Natural killer cell (primary cell): ENCODE results near the gene MNX1. TPM values are rescaled to one million over a fixed set of nuclear protein-coding genes. Genes with fewer than 3 reads are reported as not detected.

Source experiments
- ATAC-seq, 3 donors: fragments of 150-1000 bp in 2 of 3; fragments of 200-7000 bp in 1 of 3; cut with Tn5 transposase; 1 replicate in 1 of 3; 2 replicates in 2 of 3; pipeline ENCODE4 v1.10.0; 2021; ENCODE audit warnings: mild to moderate bottlenecking in 2 of 3, moderate library complexity in 2 of 3
- DNase-seq, 2 donors: peaks; one replicate each; pipeline versions ENCODE4 v3.0.0 to v3.0.0-alpha.2; 2013 to 2021; ENCODE audit warnings: mixed read lengths in 1 of 2
- H3K27ac ChIP-seq: one replicate; pipeline ENCODE4 v1.5.1; 2013; ENCODE audit warnings: mild to moderate bottlenecking, low read length
- H3K27me3 ChIP-seq: one replicate; pipeline ENCODE4 v1.6.1; 2013; ENCODE audit warnings: low read length; ENCODE audit not compliant: control insufficient read depth, insufficient read depth
- H3K36me3 ChIP-seq: one replicate; pipeline ENCODE4 v1.6.1; 2013; ENCODE audit warnings: low read length; ENCODE audit not compliant: control insufficient read depth, insufficient read depth
- H3K4me1 ChIP-seq: one replicate; pipeline ENCODE4 v1.6.1; 2013; ENCODE audit warnings: low read length; ENCODE audit not compliant: control insufficient read depth, insufficient read depth
- H3K4me3 ChIP-seq: one replicate; pipeline ENCODE4 v1.5.1; 2013; ENCODE audit warnings: low read length
- H3K9me3 ChIP-seq: one replicate; pipeline ENCODE4 v1.6.1; 2013; ENCODE audit warnings: low read length; ENCODE audit not compliant: control insufficient read depth, insufficient read depth
- H3K27ac Mint-ChIP-seq, 2 donors: one replicate each; pipeline ENCODE4 v1.8.0; 2022; ENCODE audit warnings: mild to moderate bottlenecking in 2 of 2, mixed read lengths in 2 of 2, moderate library complexity in 1 of 2
- H3K27me3 Mint-ChIP-seq, 2 donors: one replicate each; pipeline ENCODE4 v1.8.0; 2022; ENCODE audit warnings: low read depth in 2 of 2, mixed read lengths in 2 of 2
- H3K36me3 Mint-ChIP-seq: one replicate; pipeline ENCODE4 v1.8.0; 2022; ENCODE audit warnings: mixed read lengths
- H3K4me1 Mint-ChIP-seq, 2 donors: one replicate each; pipeline ENCODE4 v1.8.0; 2022; ENCODE audit warnings: mixed read lengths in 2 of 2
- H3K4me3 Mint-ChIP-seq: one replicate; pipeline ENCODE4 v1.8.0; 2022; ENCODE audit warnings: mild to moderate bottlenecking, moderate library complexity, mixed read lengths
- H3K9me3 Mint-ChIP-seq, 2 donors: one replicate each; pipeline ENCODE4 v1.8.0; 2022; ENCODE audit warnings: mixed read lengths in 2 of 2
- WGBS: methylation state at CpG from one replicate; pipeline ENCODE4 v1.1.7; 2013; ENCODE audit warnings: missing lambda C conversion rate; ENCODE audit not compliant: insufficient coverage; 5-methylcytosine and 5-hydroxymethylcytosine counted together
- intact Hi-C: fragments of 100-400 bp; cut with micrococcal nuclease; formaldehyde crosslinking; loops from one replicate; pipeline ENCODE4 v1.14.2; 2022
- total RNA-seq, 4 donors: library from RNA; stranded (reverse); fragments of 120-200 nt in 1 of 4; gene quantifications; one replicate each; pipeline versions ENCODE4 v1.2.3 to v1.2.4, GENCODE V29; 2013 to 2022
- TF ChIP-seq, protein P1 (sequence below): fragments of 200-600 bp; IDR thresholded peaks from one replicate; pipeline ENCODE4 v1.8.0; 2022; ENCODE audit warnings: antibody characterized with exemption

MNX1 gene
- total RNA-seq, 3 donors from 2014 or later (not counting 1 experiment from before 2014, with no cell fraction given), result not detected

DNA sequence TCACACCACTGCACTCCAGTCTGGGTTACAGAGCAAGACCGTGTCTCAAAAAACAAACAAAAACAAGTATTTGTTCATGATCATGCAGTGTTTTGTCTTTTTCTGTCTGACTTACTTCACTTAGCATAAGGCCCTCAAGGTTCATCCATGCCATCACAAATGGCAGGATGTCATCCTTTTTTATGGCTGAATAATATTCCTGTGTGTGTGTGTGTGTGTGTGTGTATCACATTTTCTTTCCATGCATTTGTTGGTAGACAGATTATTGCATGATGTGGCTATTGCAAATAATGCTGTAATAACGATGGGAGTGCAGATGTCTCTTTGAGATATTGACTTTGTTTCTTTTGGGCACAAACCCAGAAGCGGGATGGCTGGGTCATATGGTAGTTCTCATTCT, 14.3 kb upstream of the MNX1 start:
- Mint-ChIP-seq H3K4me3 (no peak overlapping the region), H3K36me3 (no peaks in the 10 kb centered on the region), H3K27me3 (peaks cover 61 to 76% of the 10 kb centered on the region in 2 donors), H3K27ac (no peak overlapping the region), H3K9me3 (no peaks in the 10 kb centered on the region), H3K4me1 (peaks cover 0 to 5% of the 10 kb centered on the region in 2 donors)
- no peak overlapping the region for H3K4me3 ChIP-seq
- no peak for DNase-seq
- H3K27ac ChIP-seq, result no peak overlapping the region
- 85% methylated on average over 3 of the region's 3 CpGs for WGBS
- H3K4me1 ChIP-seq, result peaks cover 2% of the 10 kb centered on the region
- H3K36me3 ChIP-seq, result no peaks in the 10 kb centered on the region
- intact Hi-C loops, result no loop called here
- H3K27me3 ChIP-seq, result peaks cover 29% of the 10 kb centered on the region
- H3K9me3 ChIP-seq, result no peaks in the 10 kb centered on the region
- TF ChIP-seq, protein P1, sequence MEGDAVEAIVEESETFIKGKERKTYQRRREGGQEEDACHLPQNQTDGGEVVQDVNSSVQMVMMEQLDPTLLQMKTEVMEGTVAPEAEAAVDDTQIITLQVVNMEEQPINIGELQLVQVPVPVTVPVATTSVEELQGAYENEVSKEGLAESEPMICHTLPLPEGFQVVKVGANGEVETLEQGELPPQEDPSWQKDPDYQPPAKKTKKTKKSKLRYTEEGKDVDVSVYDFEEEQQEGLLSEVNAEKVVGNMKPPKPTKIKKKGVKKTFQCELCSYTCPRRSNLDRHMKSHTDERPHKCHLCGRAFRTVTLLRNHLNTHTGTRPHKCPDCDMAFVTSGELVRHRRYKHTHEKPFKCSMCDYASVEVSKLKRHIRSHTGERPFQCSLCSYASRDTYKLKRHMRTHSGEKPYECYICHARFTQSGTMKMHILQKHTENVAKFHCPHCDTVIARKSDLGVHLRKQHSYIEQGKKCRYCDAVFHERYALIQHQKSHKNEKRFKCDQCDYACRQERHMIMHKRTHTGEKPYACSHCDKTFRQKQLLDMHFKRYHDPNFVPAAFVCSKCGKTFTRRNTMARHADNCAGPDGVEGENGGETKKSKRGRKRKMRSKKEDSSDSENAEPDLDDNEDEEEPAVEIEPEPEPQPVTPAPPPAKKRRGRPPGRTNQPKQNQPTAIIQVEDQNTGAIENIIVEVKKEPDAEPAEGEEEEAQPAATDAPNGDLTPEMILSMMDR, result no peak
- no peak for ATAC-seq

DNA sequence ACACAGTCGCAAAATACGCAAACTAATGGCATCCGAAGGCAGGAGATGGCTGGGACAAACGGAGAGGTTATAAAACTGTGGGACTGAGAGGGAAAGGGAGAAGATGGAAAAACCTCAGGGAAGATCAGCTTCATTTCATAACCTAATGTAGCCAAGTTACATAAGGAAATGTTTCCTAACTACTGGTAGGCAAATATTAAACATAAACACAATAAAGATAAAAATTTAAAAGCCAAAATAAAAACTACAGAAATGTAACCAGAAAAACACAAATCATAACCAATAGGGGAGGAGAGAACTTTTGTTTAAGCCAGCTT, 13.1 kb upstream of the MNX1 start:
- Mint-ChIP-seq H3K9me3 (no peaks in the 10 kb centered on the region), H3K4me1 (peaks cover 0 to 5% of the 10 kb centered on the region in 2 donors), H3K36me3 (no peaks in the 10 kb centered on the region), H3K4me3 (no peak overlapping the region), H3K27ac (no peak overlapping the region), H3K27me3 (peaks cover 65 to 72% of the 10 kb centered on the region in 2 donors)
- no peak for DNase-seq
- 17% methylated on average over 3 of the region's 4 CpGs for WGBS
- no peak overlapping the region for H3K27ac ChIP-seq
- no peaks in the 10 kb centered on the region for H3K9me3 ChIP-seq
- peaks cover 8% of the 10 kb centered on the region for H3K4me1 ChIP-seq
- H3K36me3 ChIP-seq, result no peaks in the 10 kb centered on the region
- H3K27me3 ChIP-seq, result peaks cover 39% of the 10 kb centered on the region
- intact Hi-C loops, result no loop called here
- TF ChIP-seq, protein P1, result no peak
- H3K4me3 ChIP-seq, result no peak overlapping the region
- ATAC-seq, result no peak

DNA sequence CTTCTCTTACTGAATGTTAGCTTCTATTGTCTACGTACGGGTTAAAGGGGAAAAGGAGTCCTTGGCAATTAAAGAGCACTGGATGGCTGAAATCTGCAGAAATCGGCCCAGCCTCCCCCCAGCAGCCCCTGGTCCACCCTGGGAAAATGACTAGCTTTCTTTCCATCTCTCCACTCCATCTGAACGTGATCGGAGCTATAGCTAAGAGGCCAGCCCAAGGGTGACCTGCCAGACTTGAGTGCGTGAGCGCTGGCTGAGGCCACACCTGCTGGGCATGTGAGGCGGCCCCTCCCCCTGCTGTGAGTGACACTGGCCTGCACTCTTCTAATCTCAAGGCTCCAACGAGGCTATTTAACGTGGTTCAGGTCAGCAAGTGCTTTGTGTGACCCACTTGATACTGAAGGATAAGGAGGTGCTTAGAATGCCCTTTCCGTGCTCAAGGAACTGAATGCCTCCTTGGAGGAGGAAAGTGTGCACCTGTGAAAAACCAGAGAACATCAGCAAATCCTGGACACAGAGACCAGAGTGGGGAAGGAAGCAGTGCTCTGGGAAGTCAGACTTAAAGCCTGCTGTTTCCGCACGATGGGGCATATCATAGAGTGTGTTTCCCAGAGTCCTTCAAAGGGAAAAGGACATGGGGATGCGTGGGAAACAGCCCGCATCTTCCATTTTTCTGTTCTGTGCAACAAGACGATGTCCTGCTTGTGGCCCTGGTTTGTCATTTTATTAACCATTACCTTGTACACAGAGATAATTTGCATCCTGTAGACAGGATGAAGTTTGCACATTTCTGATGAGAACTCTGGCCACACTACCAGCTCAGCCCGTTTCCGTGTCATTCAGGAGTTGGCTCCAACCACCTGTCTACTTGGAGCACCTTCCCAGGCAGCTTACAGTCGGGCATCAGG, 12.5 kb upstream of the MNX1 start:
- no peak overlapping the region for H3K4me3 ChIP-seq
- H3K9me3 ChIP-seq, result no peaks in the 10 kb centered on the region
- Mint-ChIP-seq H3K36me3 (no peaks in the 10 kb centered on the region), H3K27me3 (peaks cover 62 to 69% of the 10 kb centered on the region in 2 donors), H3K4me1 (peaks cover 0 to 5% of the 10 kb centered on the region in 2 donors), H3K4me3 (no peak overlapping the region), H3K9me3 (no peaks in the 10 kb centered on the region), H3K27ac (no peak overlapping the region)
- no peak for ATAC-seq
- DNase-seq, result no peak
- no peak overlapping the region for H3K27ac ChIP-seq
- 15% methylated on average over 19 of the region's 19 CpGs for WGBS
- peaks cover 8% of the 10 kb centered on the region for H3K4me1 ChIP-seq
- H3K36me3 ChIP-seq, result no peaks in the 10 kb centered on the region
- TF ChIP-seq, protein P1, result no peak
- intact Hi-C loops, result no loop called here
- H3K27me3 ChIP-seq, result peaks cover 40% of the 10 kb centered on the region
